OCI-LY3 (cell line): Measurements from ENCODE around the gene UBE2S.

ENCODE experiments used
- H2AFZ ChIP-seq: fragments of 200-600, 300-600 bp; shearing (Covaris generic); 2 replicates; pipeline ENCODE4 v1.6.0; 2014; ENCODE audit warnings: antibody characterized with exemption, low read depth, low read length
- H3K27ac ChIP-seq: fragments of 200-600, 300-600 bp; sonication (generic); 2 replicates; pipeline ENCODE4 v1.5.1; 2014; ENCODE audit warnings: mild to moderate bottlenecking, low read length, moderate library complexity, mixed read lengths
- H3K27me3 ChIP-seq: fragments of 200-600, 300-600 bp; sonication (generic); 2 replicates; pipeline ENCODE4 v1.6.1; 2014; ENCODE audit warnings: low read depth, low read length, mixed read lengths
- H3K36me3 ChIP-seq: fragments of 200-600, 300-600 bp; sonication (generic); replicated peaks from 2 replicates; pipeline ENCODE3; 2014; ENCODE audit warnings: low read depth, low read length, mixed read lengths
- H3K4me1 ChIP-seq: fragments of 300-600, 200-600 bp; sonication (generic); 2 replicates; pipeline ENCODE4 v1.6.1; 2014; ENCODE audit warnings: low read length, mixed read lengths
- H3K4me2 ChIP-seq: fragments of 200-600, 300-600 bp; sonication (generic); 2 replicates; pipeline ENCODE4 v1.6.1; 2014; ENCODE audit warnings: low read length, mixed read lengths
- H3K4me3 ChIP-seq: fragments of 300-600, 200-600 bp; sonication (generic); 2 replicates; pipeline ENCODE4 v1.5.1; 2014; ENCODE audit warnings: antibody characterized with exemption, mild to moderate bottlenecking, low read length, moderate library complexity
- H3K79me2 ChIP-seq: fragments of 300-600, 200-600 bp; shearing (Covaris generic); 2 replicates; pipeline ENCODE4 v1.6.1; 2014; ENCODE audit warnings: mild to moderate bottlenecking, low read length, mixed read lengths
- H3K9ac ChIP-seq: fragments of 300-600, 200-600 bp; shearing (Covaris generic); 2 replicates; pipeline ENCODE4 v1.6.0; 2014; ENCODE audit warnings: mild to moderate bottlenecking, low read length, moderate library complexity
- H3K9me3 ChIP-seq: fragments of 200-600, 300-600 bp; shearing (Covaris generic); 2 replicates; pipeline ENCODE4 v1.6.1; 2014; ENCODE audit warnings: low read length, mixed read lengths; ENCODE audit not compliant: insufficient read depth
- H4K20me1 ChIP-seq: fragments of 200-600, 300-600 bp; sonication (generic); 2 replicates; pipeline ENCODE4 v1.6.1; 2016; ENCODE audit warnings: low read length, mixed read lengths; ENCODE audit not compliant: insufficient read depth
- EZH2phosphoT487 ChIP-seq: fragments of 200-600 bp; shearing (Covaris generic); IDR thresholded peaks from 2 replicates; pipeline ENCODE4 v1.6.1; 2018; ENCODE audit warnings: antibody characterized with exemption, mixed run types, low read depth
- TF ChIP-seq, protein P1 (sequence below): fragments of 200-600, 300-600 bp; sonication (generic); IDR thresholded peaks from 2 replicates; pipeline ENCODE4 v1.5.1; 2014; ENCODE audit warnings: antibody characterized with exemption, low read length, low read depth

The UBE2S gene

GRCh38 chr19:55446060-55446459, 38.5 kb upstream of the UBE2S start:
- H3K27ac ChIP-seq = no peak overlapping the region
- no peak overlapping the region for H3K4me3 ChIP-seq
- H3K79me2 ChIP-seq = no peaks in the 10 kb centered on the region
- H2AFZ ChIP-seq = no peak overlapping the region
- no peak overlapping the region for H3K4me2 ChIP-seq
- no peak overlapping the region for H3K9ac ChIP-seq
- H3K9me3 ChIP-seq = no peaks in the 10 kb centered on the region
- no peaks in the 10 kb centered on the region for H3K27me3 ChIP-seq
- H3K4me1 ChIP-seq = no peaks in the 10 kb centered on the region
- TF ChIP-seq, protein P1, sequence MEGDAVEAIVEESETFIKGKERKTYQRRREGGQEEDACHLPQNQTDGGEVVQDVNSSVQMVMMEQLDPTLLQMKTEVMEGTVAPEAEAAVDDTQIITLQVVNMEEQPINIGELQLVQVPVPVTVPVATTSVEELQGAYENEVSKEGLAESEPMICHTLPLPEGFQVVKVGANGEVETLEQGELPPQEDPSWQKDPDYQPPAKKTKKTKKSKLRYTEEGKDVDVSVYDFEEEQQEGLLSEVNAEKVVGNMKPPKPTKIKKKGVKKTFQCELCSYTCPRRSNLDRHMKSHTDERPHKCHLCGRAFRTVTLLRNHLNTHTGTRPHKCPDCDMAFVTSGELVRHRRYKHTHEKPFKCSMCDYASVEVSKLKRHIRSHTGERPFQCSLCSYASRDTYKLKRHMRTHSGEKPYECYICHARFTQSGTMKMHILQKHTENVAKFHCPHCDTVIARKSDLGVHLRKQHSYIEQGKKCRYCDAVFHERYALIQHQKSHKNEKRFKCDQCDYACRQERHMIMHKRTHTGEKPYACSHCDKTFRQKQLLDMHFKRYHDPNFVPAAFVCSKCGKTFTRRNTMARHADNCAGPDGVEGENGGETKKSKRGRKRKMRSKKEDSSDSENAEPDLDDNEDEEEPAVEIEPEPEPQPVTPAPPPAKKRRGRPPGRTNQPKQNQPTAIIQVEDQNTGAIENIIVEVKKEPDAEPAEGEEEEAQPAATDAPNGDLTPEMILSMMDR = no peak
- no peak for TF ChIP-seq EZH2phosphoT487
- H4K20me1 ChIP-seq = no peaks in the 10 kb centered on the region
- no peaks in the 10 kb centered on the region for H3K36me3 ChIP-seq

DNA sequence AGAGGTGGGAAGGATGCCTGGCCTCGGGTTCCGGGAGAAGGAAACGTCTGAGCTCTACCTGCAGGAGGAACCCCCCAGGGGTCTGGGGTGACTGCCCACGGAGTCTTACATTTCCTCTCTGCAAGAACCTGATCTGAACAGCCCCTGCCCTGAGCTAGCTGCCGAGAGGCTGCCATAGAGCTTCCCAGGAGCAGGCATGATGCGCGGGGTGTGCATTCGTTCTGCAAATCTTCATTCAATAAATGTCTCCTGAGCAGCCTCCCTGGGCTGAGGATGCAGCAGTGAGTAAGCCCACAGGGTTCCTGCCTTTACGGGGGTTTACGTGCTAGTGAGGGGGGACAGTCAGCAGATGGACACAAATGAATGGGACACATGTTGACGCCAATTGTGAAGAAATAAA, 37.1 kb upstream of the UBE2S start:
- Histone ChIP-seq H4K20me1 (no peaks in the 10 kb centered on the region), H3K4me3 (no peak overlapping the region), H3K4me2 (no peak overlapping the region), H3K4me1 (no peaks in the 10 kb centered on the region), H2AFZ (no peak overlapping the region), H3K9me3 (no peaks in the 10 kb centered on the region), H3K27me3 (no peaks in the 10 kb centered on the region), H3K79me2 (no peaks in the 10 kb centered on the region), H3K36me3 (no peaks in the 10 kb centered on the region), H3K9ac (no peak overlapping the region), H3K27ac (no peak overlapping the region)
- TF ChIP-seq, protein P1 = no peak
- no peak for TF ChIP-seq EZH2phosphoT487

DNA sequence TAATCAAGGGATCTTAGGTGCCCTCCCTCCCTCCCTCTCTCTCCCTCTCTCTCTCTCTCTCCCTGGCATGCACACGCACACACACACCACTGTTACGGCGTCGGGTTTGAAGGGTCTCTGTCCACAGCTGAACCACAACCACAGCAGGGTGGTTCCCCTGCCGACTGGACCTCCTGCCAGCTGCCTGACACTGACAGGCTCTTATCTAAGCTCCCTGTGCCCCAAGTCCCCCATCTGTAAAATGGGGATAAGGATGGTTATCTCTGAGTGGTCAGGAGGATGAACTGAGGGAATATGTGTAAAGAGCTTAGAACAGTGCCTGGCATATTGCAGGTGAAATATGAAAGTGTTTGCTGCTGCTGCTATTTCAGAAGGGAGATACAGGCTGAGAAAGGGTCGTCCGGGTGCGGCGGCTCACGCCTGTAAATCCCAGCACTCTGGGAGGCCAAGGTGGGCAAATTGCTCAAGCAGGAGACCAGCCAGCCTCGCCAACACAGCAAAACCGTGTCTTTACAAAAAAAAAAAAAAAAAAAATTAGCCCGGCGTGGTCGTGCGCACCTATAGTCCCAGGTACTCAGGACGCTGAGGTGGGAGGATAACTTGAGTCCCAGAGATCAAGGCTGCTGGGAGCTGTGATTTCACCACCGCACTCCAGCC, 36.4 kb upstream of the UBE2S start:
- Histone ChIP-seq H3K9me3 (no peaks in the 10 kb centered on the region), H3K4me3 (no peak overlapping the region), H2AFZ (no peak overlapping the region), H3K36me3 (no peaks in the 10 kb centered on the region), H3K27ac (no peak overlapping the region), H3K4me2 (no peak overlapping the region), H3K4me1 (no peaks in the 10 kb centered on the region), H3K27me3 (no peaks in the 10 kb centered on the region), H3K79me2 (no peaks in the 10 kb centered on the region), H4K20me1 (no peaks in the 10 kb centered on the region), H3K9ac (no peak overlapping the region)
- TF ChIP-seq, protein P1 = no peak
- no peak for TF ChIP-seq EZH2phosphoT487

- no peaks in the 10 kb centered on the region for H4K20me1 ChIP-seq
- no peak within 1 kb of the TSS for H3K27ac ChIP-seq
- H3K4me1 ChIP-seq = no peaks in the 10 kb centered on the region
- no peak within 1 kb of the TSS for H3K4me3 ChIP-seq
- H3K36me3 ChIP-seq = no peaks in the 10 kb centered on the region
- no peak within 1 kb of the TSS for H2AFZ ChIP-seq
- H3K9ac ChIP-seq = no peak within 1 kb of the TSS
- H3K4me2 ChIP-seq = no peak within 1 kb of the TSS
- no peaks in the 10 kb centered on the region for H3K79me2 ChIP-seq
- H3K9me3 ChIP-seq = no peaks in the 10 kb centered on the region
- no peak for TF ChIP-seq EZH2phosphoT487
- TF ChIP-seq, protein P1 = no peak
- H3K27me3 ChIP-seq = no peaks in the 10 kb centered on the region
Measured at GRCh38 chr19:55443045-55443823, 35.6 kb upstream of the UBE2S start, which contains the start of gene SHISA7. TSS of gene SHISA7 (minus strand) at chr19:55443300. CDS start at chr19:55442863, 437 bp downstream.
